SK-N-SH (cell line): Measurements from ENCODE around the gene CYP11A1. TPM values are rescaled to one million over a fixed set of nuclear protein-coding genes. Genes with fewer than 3 reads are reported as not detected.

ENCODE experiments used
- CTCF ChIA-PET: fragments of 300-600, 350-600 bp; formaldehyde crosslinking; extraction: SDS; loops from one replicate; lab custom pipeline; 2021; lab: Yijun Ruan, JAX
- POLR2A ChIA-PET: fragments of 350-600 bp; sonication (Branson Sonifier 250); formaldehyde crosslinking; extraction: SDS; loops from one replicate; lab custom pipeline; 2020; ENCODE audit warnings: antibody characterized with exemption, inconsistent platforms; lab: Yijun Ruan, JAX
- DNase-seq: peaks from one replicate; pipeline ENCODE4 v3.0.0; 2012
- H2AFZ ChIP-seq: fragments of 200-600 bp; sonication (generic); 2 replicates; pipeline ENCODE4 v1.8.1; 2016; ENCODE audit warnings: antibody characterized with exemption, mild to moderate bottlenecking, low read depth
- H3F3A ChIP-seq: fragments of 200-600 bp; sonication (generic); replicated peaks from 2 replicates; pipeline ENCODE3; 2016; ENCODE audit warnings: antibody characterized with exemption, mild to moderate bottlenecking; ENCODE audit not compliant: insufficient read depth
- H3K27ac ChIP-seq, 2 experiments: fragments of 200-500 bp in 1 of 2; fragments of 200-600 bp in 1 of 2; sonication (Bioruptor generic) in 1 of 2; sonication (generic), shearing (Covaris generic) in 1 of 2; 2 replicates each; pipeline versions ENCODE4 v1.5.1 to v1.6.1; 2014 to 2016; ENCODE audit warnings: low read depth in 2 of 2, inconsistent platforms in 1 of 2, low read length in 1 of 2, mild to moderate bottlenecking in 1 of 2, mixed read lengths in 1 of 2
- H3K27me3 ChIP-seq: fragments of 200-600 bp; sonication (generic), shearing (Covaris generic); 2 replicates; pipeline ENCODE4 v1.6.1; 2016; ENCODE audit warnings: mixed run types; ENCODE audit not compliant: insufficient read depth
- H3K36me3 ChIP-seq, 2 experiments: fragments of 200-500 bp in 1 of 2; fragments of 200-600 bp in 1 of 2; sonication (Bioruptor generic) in 1 of 2; sonication (generic) in 1 of 2; replicated peaks in 1 of 2; 2 replicates each; pipeline versions ENCODE3 to v1.5.1; 2014 to 2016; ENCODE audit warnings: low read length in 1 of 2, mild to moderate bottlenecking in 1 of 2; ENCODE audit not compliant: insufficient read depth in 2 of 2, control insufficient read depth in 1 of 2
- H3K4me1 ChIP-seq, 2 experiments: fragments of 200-500 bp in 1 of 2; fragments of 200-600 bp in 1 of 2; sonication (Bioruptor generic) in 1 of 2; sonication (generic), shearing (Covaris generic) in 1 of 2; 2 replicates each; pipeline versions ENCODE4 v1.5.1 to v1.6.1; 2014 to 2016; ENCODE audit warnings: low read depth in 1 of 2, low read length in 1 of 2, mixed run types in 1 of 2; ENCODE audit not compliant: insufficient read depth in 2 of 2, control insufficient read depth in 1 of 2
- H3K4me2 ChIP-seq: fragments of 200-600 bp; sonication (generic), shearing (Covaris generic); 2 replicates; pipeline ENCODE4 v1.6.1; 2017; ENCODE audit warnings: mixed run types
- H3K4me3 ChIP-seq, 2 experiments: fragments of 200-500 bp in 1 of 2; fragments of 200-600 bp in 1 of 2; sonication (Bioruptor generic) in 1 of 2; sonication (generic), shearing (Covaris generic) in 1 of 2; 2 replicates each; pipeline versions ENCODE4 v1.5.1 to v1.8.1; 2014 to 2016; ENCODE audit warnings: low read depth in 2 of 2, inconsistent platforms in 1 of 2, low read length in 1 of 2, mild to moderate bottlenecking in 1 of 2, mixed read lengths in 1 of 2, moderate library complexity in 1 of 2
- H3K79me2 ChIP-seq: fragments of 200-600 bp; sonication (generic); 2 replicates; pipeline ENCODE4 v1.8.1; 2017; ENCODE audit warnings: mild to moderate bottlenecking; ENCODE audit not compliant: insufficient read depth
- H3K9ac ChIP-seq: fragments of 200-600 bp; sonication (generic); 2 replicates; pipeline ENCODE4 v1.6.1; 2017; ENCODE audit warnings: mixed run types
- H3K9me2 ChIP-seq: fragments of 200-600 bp; sonication (generic); 2 replicates; pipeline ENCODE4 v1.6.1; 2017; ENCODE audit warnings: mixed run types
- H3K9me3 ChIP-seq: fragments of 200-600 bp; sonication (generic); 2 replicates; pipeline ENCODE4 v1.6.1; 2017; ENCODE audit warnings: mixed run types, mild to moderate bottlenecking, moderate library complexity
- H4K20me1 ChIP-seq: fragments of 200-600 bp; sonication (generic); 2 replicates; pipeline ENCODE4 v1.6.1; 2017; ENCODE audit warnings: mild to moderate bottlenecking, mixed run types; ENCODE audit not compliant: insufficient read depth
- FOSL2 ChIP-seq: IDR thresholded peaks from 2 replicates; pipeline ENCODE4 v1.4.0; 2012; ENCODE audit warnings: low read depth, mild to moderate bottlenecking, moderate library complexity, borderline replicate concordance
- FOXM1 ChIP-seq: IDR thresholded peaks from 2 replicates; pipeline ENCODE4 v1.4.0; 2012; ENCODE audit warnings: low read depth, mild to moderate bottlenecking
- GATA2 ChIP-seq: sonication (generic); formaldehyde crosslinking; IDR thresholded peaks from 2 replicates; pipeline ENCODE4 v1.5.0; 2020; ENCODE audit warnings: mild to moderate bottlenecking, missing genetic modification reagents
- MEF2A ChIP-seq: IDR thresholded peaks from 2 replicates; pipeline ENCODE4 v1.4.0; 2012; ENCODE audit warnings: low read depth, borderline replicate concordance
- NRF1 ChIP-seq: IDR thresholded peaks from 2 replicates; pipeline ENCODE4 v1.6.1; 2012; ENCODE audit warnings: low read depth, mild to moderate bottlenecking, low read length
- POLR2AphosphoS5 ChIP-seq: IDR thresholded peaks from 2 replicates; pipeline ENCODE4 v1.6.1; 2012; ENCODE audit warnings: low read depth, low read length
- RAD21 ChIP-seq: IDR thresholded peaks from 2 replicates; pipeline ENCODE4 v1.6.1; 2012; ENCODE audit warnings: mild to moderate bottlenecking, low read length
- TAF1 ChIP-seq: IDR thresholded peaks from 2 replicates; pipeline ENCODE4 v1.6.1; 2012; ENCODE audit warnings: low read depth, mild to moderate bottlenecking, low read length, moderate library complexity, borderline replicate concordance
- TCF12 ChIP-seq: IDR thresholded peaks from 2 replicates; pipeline ENCODE4 v1.4.0; 2012
- YY1 ChIP-seq: IDR thresholded peaks from 2 replicates; pipeline ENCODE4 v1.4.0; 2012; ENCODE audit warnings: low read depth, mild to moderate bottlenecking
- WGBS: methylation state at CpG from one replicate; pipeline ENCODE4 v1.1.6; 2017; ENCODE audit warnings: low lambda C conversion rate; 5-methylcytosine and 5-hydroxymethylcytosine counted together
- polyA plus RNA-seq, 3 experiments: library from polyadenylated mRNA; depleted of rRNA; stranded (reverse); fragments of >200 nt; gene quantifications; 2 replicates each; pipeline ENCODE4 v1.2.3, GENCODE V29; 2012
- TF ChIP-seq, protein P1 (sequence below): IDR thresholded peaks from 2 replicates; pipeline ENCODE4 v1.4.0; 2012; ENCODE audit warnings: low read depth
- TF ChIP-seq, protein P2 (sequence below): IDR thresholded peaks from 2 replicates; pipeline ENCODE4 v1.4.0; 2012; ENCODE audit warnings: low read depth, borderline replicate concordance
- TF ChIP-seq, protein P3 (sequence below): IDR thresholded peaks from 2 replicates; pipeline ENCODE4 v1.4.0; 2012; ENCODE audit warnings: low read depth, borderline replicate concordance
- TF ChIP-seq, protein P4 (sequence below): fragments of 200-600 bp; sonication (generic); IDR thresholded peaks from 2 replicates; pipeline ENCODE4 v1.6.1; 2017; ENCODE audit warnings: antibody characterized with exemption, mild to moderate bottlenecking, moderate library complexity
- TF ChIP-seq, protein P5 (sequence below): fragments of 150-350 bp; IDR thresholded peaks from 2 replicates; pipeline ENCODE4 v1.6.1; 2017; ENCODE audit warnings: antibody characterized with exemption, low read length, low read depth, borderline replicate concordance

The CYP11A1 gene
- polyA plus RNA-seq, 1 of the 3 experiments (the other 2 are of a cell fraction) = 0.08 TPM

DNA sequence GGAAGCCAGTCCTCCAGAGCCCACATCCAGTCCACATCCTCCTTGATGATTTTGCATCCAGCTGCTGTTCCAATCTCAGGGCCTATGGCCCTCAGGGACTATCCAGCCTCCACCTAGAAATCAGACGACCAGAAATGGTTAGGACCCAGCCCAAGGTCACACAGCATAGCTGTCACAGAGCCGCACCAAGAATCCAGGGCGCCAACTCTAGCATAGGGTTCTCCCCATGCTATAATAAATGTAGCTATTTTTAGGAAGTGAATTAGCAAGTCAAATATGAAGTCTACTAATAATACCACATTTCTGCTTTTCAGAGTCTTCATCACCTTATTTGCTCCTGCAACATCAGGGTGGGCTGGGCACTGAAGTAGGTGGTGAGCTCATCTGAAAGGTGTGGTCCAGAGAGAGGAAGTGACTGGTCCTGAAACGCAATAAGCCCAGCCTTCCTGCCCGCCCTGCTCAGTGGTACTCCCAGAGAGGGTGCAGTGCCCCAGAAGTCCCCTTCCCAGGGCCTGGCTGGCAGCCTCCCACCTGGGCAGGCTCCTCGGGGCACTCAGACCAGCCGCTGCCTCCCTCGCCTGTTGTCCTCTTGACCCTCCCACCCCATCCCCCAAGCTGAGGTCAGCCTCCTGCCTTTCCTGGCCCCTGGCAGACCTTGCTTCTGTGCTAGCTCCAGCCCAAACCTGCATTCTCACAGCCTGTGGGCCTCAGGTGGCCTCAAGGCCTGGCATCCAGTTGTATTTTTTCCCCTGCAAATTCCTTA is 17.6 kb upstream of the CYP11A1 start:
- ChIA-PET POLR2A (no interaction called here), CTCF (interaction anchor here (0.7 to 23.8 kb wide), 8 partner anchors 10 to 396 kb away, joined by 3 to 779 read pairs (median 4); partner anchors contain the start of genes CSK, SEMA7A and UBL7)
- H3K79me2 ChIP-seq = no peaks in the 10 kb centered on the region
- 87% methylated on average over 8 of the region's 8 CpGs for WGBS
- no peaks in the 10 kb centered on the region for H4K20me1 ChIP-seq
- DNase-seq = no peak
- H3K4me2 ChIP-seq = no peak overlapping the region
- H3K9me3 ChIP-seq = no peaks in the 10 kb centered on the region
- no peaks in the 10 kb centered on the region for H3K36me3 ChIP-seq
- no peaks in the 10 kb centered on the region for H3K27me3 ChIP-seq
- H3K4me1 ChIP-seq = peaks cover 0 to 30% of the 10 kb centered on the region in 2 experiments; a peak in 1 of 4 replicates
- H3K4me3 ChIP-seq = no peak overlapping the region
- no peak overlapping the region for H3K27ac ChIP-seq
- H3K9me2 ChIP-seq = no peaks in the 10 kb centered on the region
- H3F3A ChIP-seq = no peaks in the 10 kb centered on the region
- no peak overlapping the region for H2AFZ ChIP-seq
- TF ChIP-seq TAF1 = no peak
- no peak for TF ChIP-seq FOXM1
- TF ChIP-seq YY1 = no peak
- TF ChIP-seq RAD21 = no peak
- TF ChIP-seq POLR2AphosphoS5 = no peak
- no peak for TF ChIP-seq GATA2 (CRISPR knock-in tag)
- TF ChIP-seq, protein P1, sequence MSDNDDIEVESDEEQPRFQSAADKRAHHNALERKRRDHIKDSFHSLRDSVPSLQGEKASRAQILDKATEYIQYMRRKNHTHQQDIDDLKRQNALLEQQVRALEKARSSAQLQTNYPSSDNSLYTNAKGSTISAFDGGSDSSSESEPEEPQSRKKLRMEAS = no peak
- TF ChIP-seq, protein P2, sequence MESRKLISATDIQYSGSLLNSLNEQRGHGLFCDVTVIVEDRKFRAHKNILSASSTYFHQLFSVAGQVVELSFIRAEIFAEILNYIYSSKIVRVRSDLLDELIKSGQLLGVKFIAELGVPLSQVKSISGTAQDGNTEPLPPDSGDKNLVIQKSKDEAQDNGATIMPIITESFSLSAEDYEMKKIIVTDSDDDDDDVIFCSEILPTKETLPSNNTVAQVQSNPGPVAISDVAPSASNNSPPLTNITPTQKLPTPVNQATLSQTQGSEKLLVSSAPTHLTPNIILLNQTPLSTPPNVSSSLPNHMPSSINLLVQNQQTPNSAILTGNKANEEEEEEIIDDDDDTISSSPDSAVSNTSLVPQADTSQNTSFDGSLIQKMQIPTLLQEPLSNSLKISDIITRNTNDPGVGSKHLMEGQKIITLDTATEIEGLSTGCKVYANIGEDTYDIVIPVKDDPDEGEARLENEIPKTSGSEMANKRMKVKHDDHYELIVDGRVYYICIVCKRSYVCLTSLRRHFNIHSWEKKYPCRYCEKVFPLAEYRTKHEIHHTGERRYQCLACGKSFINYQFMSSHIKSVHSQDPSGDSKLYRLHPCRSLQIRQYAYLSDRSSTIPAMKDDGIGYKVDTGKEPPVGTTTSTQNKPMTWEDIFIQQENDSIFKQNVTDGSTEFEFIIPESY = no peak
- TF ChIP-seq, protein P3, sequence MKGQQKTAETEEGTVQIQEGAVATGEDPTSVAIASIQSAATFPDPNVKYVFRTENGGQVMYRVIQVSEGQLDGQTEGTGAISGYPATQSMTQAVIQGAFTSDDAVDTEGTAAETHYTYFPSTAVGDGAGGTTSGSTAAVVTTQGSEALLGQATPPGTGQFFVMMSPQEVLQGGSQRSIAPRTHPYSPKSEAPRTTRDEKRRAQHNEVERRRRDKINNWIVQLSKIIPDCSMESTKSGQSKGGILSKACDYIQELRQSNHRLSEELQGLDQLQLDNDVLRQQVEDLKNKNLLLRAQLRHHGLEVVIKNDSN = no peak
- no peak for TF ChIP-seq MEF2A
- TF ChIP-seq, protein P4, sequence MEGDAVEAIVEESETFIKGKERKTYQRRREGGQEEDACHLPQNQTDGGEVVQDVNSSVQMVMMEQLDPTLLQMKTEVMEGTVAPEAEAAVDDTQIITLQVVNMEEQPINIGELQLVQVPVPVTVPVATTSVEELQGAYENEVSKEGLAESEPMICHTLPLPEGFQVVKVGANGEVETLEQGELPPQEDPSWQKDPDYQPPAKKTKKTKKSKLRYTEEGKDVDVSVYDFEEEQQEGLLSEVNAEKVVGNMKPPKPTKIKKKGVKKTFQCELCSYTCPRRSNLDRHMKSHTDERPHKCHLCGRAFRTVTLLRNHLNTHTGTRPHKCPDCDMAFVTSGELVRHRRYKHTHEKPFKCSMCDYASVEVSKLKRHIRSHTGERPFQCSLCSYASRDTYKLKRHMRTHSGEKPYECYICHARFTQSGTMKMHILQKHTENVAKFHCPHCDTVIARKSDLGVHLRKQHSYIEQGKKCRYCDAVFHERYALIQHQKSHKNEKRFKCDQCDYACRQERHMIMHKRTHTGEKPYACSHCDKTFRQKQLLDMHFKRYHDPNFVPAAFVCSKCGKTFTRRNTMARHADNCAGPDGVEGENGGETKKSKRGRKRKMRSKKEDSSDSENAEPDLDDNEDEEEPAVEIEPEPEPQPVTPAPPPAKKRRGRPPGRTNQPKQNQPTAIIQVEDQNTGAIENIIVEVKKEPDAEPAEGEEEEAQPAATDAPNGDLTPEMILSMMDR = no peak
- TF ChIP-seq NRF1 = no peak
- no peak for TF ChIP-seq FOSL2
- TF ChIP-seq, protein P5, sequence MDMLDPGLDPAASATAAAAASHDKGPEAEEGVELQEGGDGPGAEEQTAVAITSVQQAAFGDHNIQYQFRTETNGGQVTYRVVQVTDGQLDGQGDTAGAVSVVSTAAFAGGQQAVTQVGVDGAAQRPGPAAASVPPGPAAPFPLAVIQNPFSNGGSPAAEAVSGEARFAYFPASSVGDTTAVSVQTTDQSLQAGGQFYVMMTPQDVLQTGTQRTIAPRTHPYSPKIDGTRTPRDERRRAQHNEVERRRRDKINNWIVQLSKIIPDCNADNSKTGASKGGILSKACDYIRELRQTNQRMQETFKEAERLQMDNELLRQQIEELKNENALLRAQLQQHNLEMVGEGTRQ = no peak
- no peak for TF ChIP-seq TCF12
- no peak overlapping the region for H3K9ac ChIP-seq
